HepG2 (cell line): Measurements from ENCODE around the gene CAPN9. TPM values are rescaled to one million over a fixed set of nuclear protein-coding genes. Genes with fewer than 3 reads are reported as not detected.

Source experiments
- KLF6 ChIP-seq: IDR thresholded peaks from 2 replicates; pipeline ENCODE4 v1.8.0; 2016; ENCODE audit warnings: missing biosample characterization, missing genetic modification reagents
- NCOA1 ChIP-seq: sonication (generic); formaldehyde crosslinking; IDR thresholded peaks from 2 replicates; pipeline ENCODE4 v1.9.0; 2021; ENCODE audit warnings: missing genetic modification reagents
- NFIB ChIP-seq: sonication (generic); formaldehyde crosslinking; IDR thresholded peaks from 2 replicates; pipeline ENCODE4 v1.9.0; 2021; ENCODE audit warnings: missing genetic modification reagents, mild to moderate bottlenecking, borderline replicate concordance
- RAD21 ChIP-seq: fragments of 450-650 bp; formaldehyde crosslinking; IDR thresholded peaks from 2 replicates; pipeline ENCODE4 v1.5.0; 2020; ENCODE audit warnings: mild to moderate bottlenecking
- SALL1 ChIP-seq: sonication (generic); formaldehyde crosslinking; IDR thresholded peaks from 2 replicates; pipeline ENCODE4 v1.8.0; 2022; ENCODE audit warnings: mild to moderate bottlenecking, missing genetic modification reagents
- SIX4 ChIP-seq: sonication (generic); formaldehyde crosslinking; IDR thresholded peaks from 2 replicates; pipeline ENCODE4 v1.4.0; 2020; ENCODE audit warnings: missing genetic modification reagents
- SMARCE1 ChIP-seq: fragments of 450-650 bp; IDR thresholded peaks from 2 replicates; pipeline ENCODE4 v1.6.1; 2017; ENCODE audit warnings: borderline replicate concordance
- SYNCRIP ChIP-seq: fragments of 200-400 bp; formaldehyde crosslinking; IDR thresholded peaks from 2 replicates; pipeline ENCODE4 v1.6.1; 2018; ENCODE audit warnings: mild to moderate bottlenecking, low read depth, low read length; ENCODE audit not compliant: insufficient read depth
- ZHX2 ChIP-seq, 2 experiments: sonication (generic) in 1 of 2; formaldehyde crosslinking in 1 of 2; IDR thresholded peaks; 2 replicates each; pipeline versions ENCODE4 v1.6.1 to v1.9.0; 2014 to 2022; ENCODE audit warnings: antibody characterized with exemption in 1 of 2, borderline replicate concordance in 1 of 2, inconsistent platforms in 1 of 2, low read depth in 1 of 2, missing genetic modification reagents in 1 of 2
- ZNF12 ChIP-seq: sonication (generic); formaldehyde crosslinking; IDR thresholded peaks from 2 replicates; pipeline ENCODE4 v1.5.0; 2020; ENCODE audit warnings: missing genetic modification reagents
- ZNF331 ChIP-seq: sonication (generic); formaldehyde crosslinking; IDR thresholded peaks from 2 replicates; pipeline ENCODE4 v1.4.0; 2020; ENCODE audit warnings: missing genetic modification reagents
- ZNF512B ChIP-seq: sonication (generic); formaldehyde crosslinking; IDR thresholded peaks from 2 replicates; pipeline ENCODE4 v1.5.1; 2020; ENCODE audit warnings: missing genetic modification reagents, mild to moderate bottlenecking, borderline replicate concordance
- ZNF749 ChIP-seq: sonication (generic); formaldehyde crosslinking; IDR thresholded peaks from 2 replicates; pipeline ENCODE4 v1.8.0; 2022; ENCODE audit warnings: mild to moderate bottlenecking, missing genetic modification reagents, moderate library complexity, borderline replicate concordance
- polyA plus RNA-seq, 8 experiments: library from polyadenylated mRNA; depleted of rRNA in 3 of 8; stranded (reverse) in 7 of 8; unstranded in 1 of 8; fragments of >200 nt; fragmentation: Illumina TruSeq in 4 of 8; extraction: Trizol in 4 of 8; gene quantifications; 2 replicates each; pipeline versions ENCODE4 v1.2.1 to v1.2.3, GENCODE V29; 2011 to 2016; ENCODE audit warnings: low read depth in 4 of 8, missing spikeins in 1 of 8, mixed read lengths in 1 of 8; ENCODE audit not compliant: insufficient read depth in 1 of 8
- total RNA-seq, 5 experiments: library from RNA; depleted of rRNA; stranded (reverse); fragments of >200 nt; fragmentation: Illumina TruSeq; extraction: Trizol; gene quantifications; 2 replicates each; pipeline ENCODE4 v1.2.3, GENCODE V29; 2016; ENCODE audit warnings: low read depth in 1 of 5

CAPN9 gene
- total and polyA plus RNA-seq, 2 of the 13 experiments (the other 11 are each of a cell fraction or from before 2014, with no cell fraction given), result 0.04 to 0.31 TPM

GRCh38 chr1:230725256-230726012 lies 21.8 kb upstream of the CAPN9 start (continued):
- TF ChIP-seq ZNF512B (no peak; the same call in 1 of the 2 replicates), NFIB (CRISPR knock-in tag) (no peak), RAD21 (CRISPR knock-in tag) (no peak), ZNF331 (CRISPR knock-in tag) (peak; percentile 87), ZNF749 (CRISPR knock-in tag) (no peak), ZHX2 (IDR thresholded peaks at IDR 0.05; ENCODE audit: low read depth) (no peak), ZHX2 (CRISPR knock-in tag; IDR thresholded peaks at IDR 0.05; ENCODE audit: borderline replicate concordance) (no peak), NCOA1 (CRISPR knock-in tag) (no peak), SIX4 (no peak), SALL1 (CRISPR knock-in tag) (peak; percentile 61; the same call in 1 of the 2 replicates), ZNF12 (peak; percentile 71; the same call in 1 of the 2 replicates), SYNCRIP (no peak), KLF6 (CRISPR knock-in tag) (no peak), SMARCE1 (no peak)
